HUES48 (cell line): Measurements from ENCODE around the gene ITPKB.

Experiments
- H3K27ac ChIP-seq: one replicate; pipeline ENCODE4 v1.7.0; 2013; ENCODE audit warnings: low read depth, low read length, inconsistent platforms
- H3K27me3 ChIP-seq: 2 replicates; pipeline ENCODE4 v1.6.1; 2013; ENCODE audit warnings: mild to moderate bottlenecking, low read length; ENCODE audit not compliant: control insufficient read depth, insufficient read depth
- H3K36me3 ChIP-seq: 2 replicates; pipeline ENCODE4 v1.6.1; 2013; ENCODE audit warnings: low read length; ENCODE audit not compliant: control insufficient read depth, insufficient read depth
- H3K4me1 ChIP-seq: 2 replicates; pipeline ENCODE4 v1.6.1; 2013; ENCODE audit warnings: mild to moderate bottlenecking, low read length; ENCODE audit not compliant: control insufficient read depth, insufficient read depth
- H3K4me3 ChIP-seq: 2 replicates; pipeline ENCODE4 v1.5.1; 2013; ENCODE audit warnings: mild to moderate bottlenecking, low read depth, low read length
- H3K9ac ChIP-seq: 2 replicates; pipeline ENCODE4 v1.6.1; 2013; ENCODE audit warnings: mild to moderate bottlenecking, low read depth, low read length, moderate library complexity
- H3K9me3 ChIP-seq: 2 replicates; pipeline ENCODE4 v1.6.1; 2013; ENCODE audit warnings: low read length; ENCODE audit not compliant: control insufficient read depth, insufficient read depth

The ITPKB gene

GRCh38 chr1:226611301-226611700 is 127.8 kb downstream of the ITPKB start:
- Histone ChIP-seq H3K36me3 (no peaks in the 10 kb centered on the region), H3K4me1 (peaks cover 12% of the 10 kb centered on the region; the same call in 1 of the 2 replicates), H3K4me3 (no peak overlapping the region), H3K9ac (no peak overlapping the region), H3K27me3 (no peaks in the 10 kb centered on the region), H3K27ac (no peak overlapping the region), H3K9me3 (no peaks in the 10 kb centered on the region)

GRCh38 chr1:226610671-226611070 is 128.4 kb downstream of the ITPKB start:
- H3K4me1 ChIP-seq = peaks cover 16% of the 10 kb centered on the region; the same call in 1 of the 2 replicates
- H3K27me3 ChIP-seq = no peaks in the 10 kb centered on the region
- no peaks in the 10 kb centered on the region for H3K36me3 ChIP-seq
- H3K4me3 ChIP-seq = no peak overlapping the region
- H3K9ac ChIP-seq = no peak overlapping the region
- H3K9me3 ChIP-seq = no peaks in the 10 kb centered on the region
- H3K27ac ChIP-seq = no peak overlapping the region

GRCh38 chr1:226609836-226610455 is 129.1 kb downstream of the ITPKB start:
- Histone ChIP-seq H3K4me3 (no peak overlapping the region), H3K4me1 (peaks cover 17% of the 10 kb centered on the region; the same call in 1 of the 2 replicates), H3K27me3 (no peaks in the 10 kb centered on the region), H3K27ac (no peak overlapping the region), H3K9me3 (no peaks in the 10 kb centered on the region), H3K36me3 (no peaks in the 10 kb centered on the region), H3K9ac (no peak overlapping the region)

GRCh38 chr1:226608699-226609505 is 130.2 kb downstream of the ITPKB start:
- Histone ChIP-seq H3K9me3 (no peaks in the 10 kb centered on the region), H3K27me3 (no peaks in the 10 kb centered on the region), H3K27ac (peak overlapping the region; percentile 38), H3K4me1 (peaks cover 25% of the 10 kb centered on the region; the same call in 1 of the 2 replicates), H3K36me3 (no peaks in the 10 kb centered on the region), H3K9ac (no peak overlapping the region), H3K4me3 (no peak overlapping the region)

- Histone ChIP-seq H3K27me3 (no peaks in the 10 kb centered on the region), H3K4me3 (no peak overlapping the region), H3K4me1 (peaks cover 25% of the 10 kb centered on the region; the same call in 1 of the 2 replicates), H3K9me3 (no peaks in the 10 kb centered on the region), H3K27ac (no peak overlapping the region), H3K9ac (no peak overlapping the region), H3K36me3 (no peaks in the 10 kb centered on the region)
Observed at GRCh38 chr1:226607821-226608220, 131.3 kb downstream of the ITPKB start.

GRCh38 chr1:226607268-226607660 is 131.8 kb downstream of the ITPKB start:
- no peaks in the 10 kb centered on the region for H3K36me3 ChIP-seq
- peaks cover 25% of the 10 kb centered on the region; the same call in 1 of the 2 replicates for H3K4me1 ChIP-seq
- no peak overlapping the region for H3K4me3 ChIP-seq
- H3K27me3 ChIP-seq = no peaks in the 10 kb centered on the region
- H3K9me3 ChIP-seq = no peaks in the 10 kb centered on the region
- H3K9ac ChIP-seq = no peak overlapping the region
- H3K27ac ChIP-seq = no peak overlapping the region

- no peak overlapping the region for H3K4me3 ChIP-seq
- no peak overlapping the region for H3K27ac ChIP-seq
- no peaks in the 10 kb centered on the region for H3K9me3 ChIP-seq
- H3K4me1 ChIP-seq = peaks cover 25% of the 10 kb centered on the region; the same call in 1 of the 2 replicates
- H3K27me3 ChIP-seq = no peaks in the 10 kb centered on the region
- no peak overlapping the region for H3K9ac ChIP-seq
- H3K36me3 ChIP-seq = no peaks in the 10 kb centered on the region
Observed at GRCh38 chr1:226606311-226607267, 132.5 kb downstream of the ITPKB start.

- Histone ChIP-seq H3K4me3 (no peak overlapping the region), H3K9ac (no peak overlapping the region), H3K9me3 (no peaks in the 10 kb centered on the region), H3K4me1 (peaks cover 25% of the 10 kb centered on the region; the same call in 1 of the 2 replicates), H3K27me3 (no peaks in the 10 kb centered on the region), H3K36me3 (no peaks in the 10 kb centered on the region), H3K27ac (no peak overlapping the region)
Observed at GRCh38 chr1:226605318-226605950, 133.6 kb downstream of the ITPKB start.

- peaks cover 25% of the 10 kb centered on the region; the same call in 1 of the 2 replicates for H3K4me1 ChIP-seq
- no peaks in the 10 kb centered on the region for H3K9me3 ChIP-seq
- no peak overlapping the region for H3K27ac ChIP-seq
- H3K4me3 ChIP-seq = no peak overlapping the region
- no peaks in the 10 kb centered on the region for H3K27me3 ChIP-seq
- H3K36me3 ChIP-seq = no peaks in the 10 kb centered on the region
- H3K9ac ChIP-seq = no peak overlapping the region
Observed at GRCh38 chr1:226604560-226605317, 134.3 kb downstream of the ITPKB start.
